HepG2 (cell line): ENCODE measurements around the gene FN1. TPM values are rescaled to one million over a fixed set of nuclear protein-coding genes. Genes with fewer than 3 reads are reported as not detected.

Source experiments
- ZBTB7A ChIP-seq: sonication (generic); formaldehyde crosslinking; IDR thresholded peaks from 2 replicates; pipeline ENCODE4 v1.8.0; 2022; ENCODE audit warnings: mild to moderate bottlenecking, missing genetic modification reagents
- ZNF678 ChIP-seq: sonication (generic); formaldehyde crosslinking; IDR thresholded peaks from 2 replicates; pipeline ENCODE4 v1.4.0; 2020; ENCODE audit warnings: mild to moderate bottlenecking, missing genetic modification reagents
- ZNF724P ChIP-seq: sonication (generic); formaldehyde crosslinking; IDR thresholded peaks from 2 replicates; pipeline ENCODE4 v1.8.0; 2022; ENCODE audit warnings: missing genetic modification reagents, borderline replicate concordance
- polyA plus RNA-seq, 8 experiments: library from polyadenylated mRNA; depleted of rRNA in 3 of 8; stranded (reverse) in 7 of 8; unstranded in 1 of 8; fragments of >200 nt; fragmentation: Illumina TruSeq in 4 of 8; extraction: Trizol in 4 of 8; gene quantifications; 2 replicates each; pipeline versions ENCODE4 v1.2.1 to v1.2.3, GENCODE V29; 2011 to 2016; ENCODE audit warnings: low read depth in 4 of 8, missing spikeins in 1 of 8, mixed read lengths in 1 of 8; ENCODE audit not compliant: insufficient read depth in 1 of 8
- total RNA-seq, 5 experiments: library from RNA; depleted of rRNA; stranded (reverse); fragments of >200 nt; fragmentation: Illumina TruSeq; extraction: Trizol; gene quantifications; 2 replicates each; pipeline ENCODE4 v1.2.3, GENCODE V29; 2016; ENCODE audit warnings: low read depth in 1 of 5
- TF ChIP-seq, protein P1 (sequence below): IDR thresholded peaks from 2 replicates; pipeline ENCODE4 v1.4.0; 2020; ENCODE audit warnings: mild to moderate bottlenecking, missing genetic modification reagents
- TF ChIP-seq, protein P2 (sequence below): sonication (generic); formaldehyde crosslinking; IDR thresholded peaks from 2 replicates; pipeline ENCODE4 v1.4.0; 2020; ENCODE audit warnings: missing genetic modification reagents
- TF ChIP-seq, protein P3 (sequence below): sonication (generic); formaldehyde crosslinking; IDR thresholded peaks from 2 replicates; pipeline ENCODE4 v1.5.0; 2020; ENCODE audit warnings: missing genetic modification reagents

FN1 gene
- total and polyA plus RNA-seq, 2 of the 13 experiments (the other 11 are each of a cell fraction or from before 2014, with no cell fraction given), result 1,847 to 6,471 TPM

DNA sequence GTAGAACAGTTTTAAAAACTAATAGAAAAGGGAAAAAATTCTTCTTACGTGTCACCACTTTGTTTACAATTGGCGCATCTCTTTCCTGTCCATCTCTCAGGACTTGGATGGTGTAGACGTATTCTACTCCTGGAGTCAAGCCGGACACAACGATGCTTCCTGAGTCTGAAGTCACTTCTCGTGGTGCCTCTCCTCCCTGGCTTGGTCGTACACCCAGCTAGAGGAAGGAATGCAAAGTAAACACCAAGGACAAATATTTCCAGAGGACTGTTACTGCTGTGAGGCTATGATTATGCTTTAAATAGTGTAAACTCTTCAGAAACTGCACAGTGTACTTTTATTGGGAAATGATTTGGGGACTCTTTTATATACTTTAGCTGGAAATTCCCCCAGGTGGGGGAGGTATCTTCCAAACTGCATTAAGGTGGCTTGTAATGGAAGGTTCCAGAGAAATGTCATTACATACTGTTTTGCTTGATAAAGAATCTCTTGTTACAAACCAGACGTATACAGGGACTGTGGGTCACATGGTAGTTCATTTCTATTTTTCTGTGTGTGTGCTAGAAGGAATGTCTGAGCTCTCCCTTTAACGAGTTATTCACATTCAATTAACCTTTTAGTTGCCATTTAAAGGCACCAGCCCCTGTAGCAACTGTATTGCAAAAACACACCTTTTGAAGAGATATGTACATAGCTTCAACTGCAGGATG lies 38.1 kb downstream of the FN1 start (continued):
- TF ChIP-seq ZBTB7A (CRISPR knock-in tag), result no peak
- TF ChIP-seq, protein P1, sequence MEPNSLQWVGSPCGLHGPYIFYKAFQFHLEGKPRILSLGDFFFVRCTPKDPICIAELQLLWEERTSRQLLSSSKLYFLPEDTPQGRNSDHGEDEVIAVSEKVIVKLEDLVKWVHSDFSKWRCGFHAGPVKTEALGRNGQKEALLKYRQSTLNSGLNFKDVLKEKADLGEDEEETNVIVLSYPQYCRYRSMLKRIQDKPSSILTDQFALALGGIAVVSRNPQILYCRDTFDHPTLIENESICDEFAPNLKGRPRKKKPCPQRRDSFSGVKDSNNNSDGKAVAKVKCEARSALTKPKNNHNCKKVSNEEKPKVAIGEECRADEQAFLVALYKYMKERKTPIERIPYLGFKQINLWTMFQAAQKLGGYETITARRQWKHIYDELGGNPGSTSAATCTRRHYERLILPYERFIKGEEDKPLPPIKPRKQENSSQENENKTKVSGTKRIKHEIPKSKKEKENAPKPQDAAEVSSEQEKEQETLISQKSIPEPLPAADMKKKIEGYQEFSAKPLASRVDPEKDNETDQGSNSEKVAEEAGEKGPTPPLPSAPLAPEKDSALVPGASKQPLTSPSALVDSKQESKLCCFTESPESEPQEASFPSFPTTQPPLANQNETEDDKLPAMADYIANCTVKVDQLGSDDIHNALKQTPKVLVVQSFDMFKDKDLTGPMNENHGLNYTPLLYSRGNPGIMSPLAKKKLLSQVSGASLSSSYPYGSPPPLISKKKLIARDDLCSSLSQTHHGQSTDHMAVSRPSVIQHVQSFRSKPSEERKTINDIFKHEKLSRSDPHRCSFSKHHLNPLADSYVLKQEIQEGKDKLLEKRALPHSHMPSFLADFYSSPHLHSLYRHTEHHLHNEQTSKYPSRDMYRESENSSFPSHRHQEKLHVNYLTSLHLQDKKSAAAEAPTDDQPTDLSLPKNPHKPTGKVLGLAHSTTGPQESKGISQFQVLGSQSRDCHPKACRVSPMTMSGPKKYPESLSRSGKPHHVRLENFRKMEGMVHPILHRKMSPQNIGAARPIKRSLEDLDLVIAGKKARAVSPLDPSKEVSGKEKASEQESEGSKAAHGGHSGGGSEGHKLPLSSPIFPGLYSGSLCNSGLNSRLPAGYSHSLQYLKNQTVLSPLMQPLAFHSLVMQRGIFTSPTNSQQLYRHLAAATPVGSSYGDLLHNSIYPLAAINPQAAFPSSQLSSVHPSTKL (CRISPR knock-in tag), result peak; percentile 7; the same call in 1 of the 2 replicates
- TF ChIP-seq, protein P2, sequence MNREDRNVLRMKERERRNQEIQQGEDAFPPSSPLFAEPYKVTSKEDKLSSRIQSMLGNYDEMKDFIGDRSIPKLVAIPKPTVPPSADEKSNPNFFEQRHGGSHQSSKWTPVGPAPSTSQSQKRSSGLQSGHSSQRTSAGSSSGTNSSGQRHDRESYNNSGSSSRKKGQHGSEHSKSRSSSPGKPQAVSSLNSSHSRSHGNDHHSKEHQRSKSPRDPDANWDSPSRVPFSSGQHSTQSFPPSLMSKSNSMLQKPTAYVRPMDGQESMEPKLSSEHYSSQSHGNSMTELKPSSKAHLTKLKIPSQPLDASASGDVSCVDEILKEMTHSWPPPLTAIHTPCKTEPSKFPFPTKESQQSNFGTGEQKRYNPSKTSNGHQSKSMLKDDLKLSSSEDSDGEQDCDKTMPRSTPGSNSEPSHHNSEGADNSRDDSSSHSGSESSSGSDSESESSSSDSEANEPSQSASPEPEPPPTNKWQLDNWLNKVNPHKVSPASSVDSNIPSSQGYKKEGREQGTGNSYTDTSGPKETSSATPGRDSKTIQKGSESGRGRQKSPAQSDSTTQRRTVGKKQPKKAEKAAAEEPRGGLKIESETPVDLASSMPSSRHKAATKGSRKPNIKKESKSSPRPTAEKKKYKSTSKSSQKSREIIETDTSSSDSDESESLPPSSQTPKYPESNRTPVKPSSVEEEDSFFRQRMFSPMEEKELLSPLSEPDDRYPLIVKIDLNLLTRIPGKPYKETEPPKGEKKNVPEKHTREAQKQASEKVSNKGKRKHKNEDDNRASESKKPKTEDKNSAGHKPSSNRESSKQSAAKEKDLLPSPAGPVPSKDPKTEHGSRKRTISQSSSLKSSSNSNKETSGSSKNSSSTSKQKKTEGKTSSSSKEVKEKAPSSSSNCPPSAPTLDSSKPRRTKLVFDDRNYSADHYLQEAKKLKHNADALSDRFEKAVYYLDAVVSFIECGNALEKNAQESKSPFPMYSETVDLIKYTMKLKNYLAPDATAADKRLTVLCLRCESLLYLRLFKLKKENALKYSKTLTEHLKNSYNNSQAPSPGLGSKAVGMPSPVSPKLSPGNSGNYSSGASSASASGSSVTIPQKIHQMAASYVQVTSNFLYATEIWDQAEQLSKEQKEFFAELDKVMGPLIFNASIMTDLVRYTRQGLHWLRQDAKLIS, result peak; percentile 18; the same call in 1 of the 2 replicates
- no peak for TF ChIP-seq ZNF678
- no peak for TF ChIP-seq ZNF724P (CRISPR knock-in tag)
- TF ChIP-seq, protein P3, sequence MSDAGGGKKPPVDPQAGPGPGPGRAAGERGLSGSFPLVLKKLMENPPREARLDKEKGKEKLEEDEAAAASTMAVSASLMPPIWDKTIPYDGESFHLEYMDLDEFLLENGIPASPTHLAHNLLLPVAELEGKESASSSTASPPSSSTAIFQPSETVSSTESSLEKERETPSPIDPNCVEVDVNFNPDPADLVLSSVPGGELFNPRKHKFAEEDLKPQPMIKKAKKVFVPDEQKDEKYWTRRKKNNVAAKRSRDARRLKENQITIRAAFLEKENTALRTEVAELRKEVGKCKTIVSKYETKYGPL (CRISPR knock-in tag), result no peak
